Peyer's patch (tissue), 4 donors: ENCODE measurements around the gene LMTK2. TPM values are rescaled to one million over a fixed set of nuclear protein-coding genes. Genes with fewer than 3 reads are reported as not detected.

ENCODE experiments used
- DNase-seq, 3 donors: peaks; one replicate each; pipeline ENCODE4 v3.0.0-alpha.2; 2017 to 2019
- H3K27ac ChIP-seq, 4 donors: fragments of 200-600 bp; sonication (generic); one replicate each; pipeline ENCODE4 v1.5.1; 2016 to 2019
- H3K27me3 ChIP-seq, 2 donors: fragments of 200-600 bp; sonication (generic); one replicate each; pipeline ENCODE4 v1.5.1; 2019
- H3K36me3 ChIP-seq, 3 donors: fragments of 200-600 bp; sonication (generic); one replicate each; pipeline ENCODE4 v1.5.1; 2016 to 2019
- H3K4me1 ChIP-seq, 4 donors: fragments of 200-600 bp; sonication (generic); one replicate each; pipeline ENCODE4 v1.5.1; 2016 to 2019
- H3K4me3 ChIP-seq, 4 donors: fragments of 200-600 bp; sonication (generic); 1 replicate in 3 of 4; 2 replicates in 1 of 4; pipeline ENCODE4 v1.5.1; 2016 to 2019; ENCODE audit warnings: mild to moderate bottlenecking in 1 of 4
- H3K9me3 ChIP-seq, 4 donors: fragments of 200-600 bp; sonication (generic); one replicate each; pipeline ENCODE4 v1.5.1; 2016 to 2019; ENCODE audit warnings: mild to moderate bottlenecking in 1 of 4
- POLR2A ChIP-seq, 2 donors: fragments of 450-650 bp; IDR thresholded peaks; one replicate each; pipeline ENCODE4 v1.5.1; 2017; ENCODE audit warnings: antibody characterized with exemption in 2 of 2, mild to moderate bottlenecking in 2 of 2, moderate library complexity in 2 of 2
- total RNA-seq, 4 donors: library from RNA; depleted of rRNA; stranded (reverse); fragments of >200 nt; gene quantifications; one replicate each; pipeline ENCODE4 v1.1.0, GENCODE V29; 2016
- TF ChIP-seq, protein P1 (sequence below), 6 experiments: fragments of 450-650 bp in 4 of 6; fragments of 200-600 bp in 2 of 6; sonication (generic) in 1 of 6; IDR thresholded peaks; one replicate each; pipeline ENCODE4 v1.5.1; 2017 to 2019; ENCODE audit warnings: antibody characterized with exemption in 6 of 6, mild to moderate bottlenecking in 3 of 6, moderate library complexity in 1 of 6

The LMTK2 gene
- total RNA-seq, 4 donors from 2014 or later = 23.1 to 54.0 (median 51.4) TPM

- TF ChIP-seq, protein P1, sequence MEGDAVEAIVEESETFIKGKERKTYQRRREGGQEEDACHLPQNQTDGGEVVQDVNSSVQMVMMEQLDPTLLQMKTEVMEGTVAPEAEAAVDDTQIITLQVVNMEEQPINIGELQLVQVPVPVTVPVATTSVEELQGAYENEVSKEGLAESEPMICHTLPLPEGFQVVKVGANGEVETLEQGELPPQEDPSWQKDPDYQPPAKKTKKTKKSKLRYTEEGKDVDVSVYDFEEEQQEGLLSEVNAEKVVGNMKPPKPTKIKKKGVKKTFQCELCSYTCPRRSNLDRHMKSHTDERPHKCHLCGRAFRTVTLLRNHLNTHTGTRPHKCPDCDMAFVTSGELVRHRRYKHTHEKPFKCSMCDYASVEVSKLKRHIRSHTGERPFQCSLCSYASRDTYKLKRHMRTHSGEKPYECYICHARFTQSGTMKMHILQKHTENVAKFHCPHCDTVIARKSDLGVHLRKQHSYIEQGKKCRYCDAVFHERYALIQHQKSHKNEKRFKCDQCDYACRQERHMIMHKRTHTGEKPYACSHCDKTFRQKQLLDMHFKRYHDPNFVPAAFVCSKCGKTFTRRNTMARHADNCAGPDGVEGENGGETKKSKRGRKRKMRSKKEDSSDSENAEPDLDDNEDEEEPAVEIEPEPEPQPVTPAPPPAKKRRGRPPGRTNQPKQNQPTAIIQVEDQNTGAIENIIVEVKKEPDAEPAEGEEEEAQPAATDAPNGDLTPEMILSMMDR (IDR thresholded peaks at IDR 0.05) = no peak
- no peak for TF ChIP-seq POLR2A (IDR thresholded peaks at IDR 0.05)
- Histone ChIP-seq H3K4me3 (no peak overlapping the region), H3K9me3 (no peaks in the 10 kb centered on the region), H3K36me3 (peaks cover 0 to 60% (median 0%) of the 10 kb centered on the region in 3 donors), H3K27me3 (no peaks in the 10 kb centered on the region), H3K4me1 (no peaks in the 10 kb centered on the region), H3K27ac (no peak overlapping the region)
- no peak for DNase-seq
Observed at GRCh38 chr7:98151884-98152283, 45.2 kb downstream of the LMTK2 start.

- no peaks in the 10 kb centered on the region for H3K27me3 ChIP-seq
- TF ChIP-seq, protein P1 (IDR thresholded peaks at IDR 0.05) = no peak
- no peak for TF ChIP-seq POLR2A (IDR thresholded peaks at IDR 0.05)
- peaks cover 0 to 67% (median 0%) of the 10 kb centered on the region in 3 donors for H3K36me3 ChIP-seq
- H3K4me3 ChIP-seq = no peak overlapping the region
- no peak overlapping the region for H3K27ac ChIP-seq
- H3K9me3 ChIP-seq = no peaks in the 10 kb centered on the region
- H3K4me1 ChIP-seq = no peaks in the 10 kb centered on the region
- no peak for DNase-seq
Observed at GRCh38 chr7:98156700-98157099, 50.0 kb downstream of the LMTK2 start.

GRCh38 chr7:98157761-98158160 lies 51.1 kb downstream of the LMTK2 start:
- Histone ChIP-seq H3K4me3 (no peak overlapping the region), H3K4me1 (no peaks in the 10 kb centered on the region), H3K9me3 (no peaks in the 10 kb centered on the region), H3K36me3 (peaks cover 0 to 56% (median 0%) of the 10 kb centered on the region in 3 donors), H3K27ac (no peak overlapping the region), H3K27me3 (no peaks in the 10 kb centered on the region)
- TF ChIP-seq, protein P1 (IDR thresholded peaks at IDR 0.05) = no peak
- no peak for TF ChIP-seq POLR2A (IDR thresholded peaks at IDR 0.05)
- DNase-seq = no peak

DNA sequence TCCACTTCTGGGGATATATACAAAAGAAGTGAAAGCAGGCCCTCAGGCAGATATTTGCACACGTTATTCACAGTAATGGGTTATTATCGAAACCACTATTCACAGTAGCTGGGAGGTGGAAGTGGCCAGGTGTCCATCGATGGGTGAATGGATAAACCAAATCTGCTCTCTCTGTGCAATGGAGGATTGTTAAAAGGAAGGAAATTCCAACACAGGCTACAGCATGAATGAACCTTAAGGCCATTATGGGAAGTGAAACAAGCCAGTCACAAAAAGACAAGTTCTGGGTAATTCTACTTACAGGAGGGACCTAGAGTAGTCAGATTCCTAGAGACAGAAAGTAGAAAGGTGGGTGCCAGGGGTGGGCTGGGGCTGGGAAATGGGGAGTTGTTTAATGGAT lies 56.1 kb downstream of the LMTK2 start:
- Histone ChIP-seq H3K36me3 (peaks cover 0 to 14% (median 0%) of the 10 kb centered on the region in 3 donors), H3K4me3 (no peak overlapping the region), H3K27me3 (no peaks in the 10 kb centered on the region), H3K9me3 (no peaks in the 10 kb centered on the region), H3K27ac (peak overlapping the region in 1 of 4 donors; percentile 83), H3K4me1 (peaks cover 0 to 5% (median 0%) of the 10 kb centered on the region in 4 donors)
- no peak for DNase-seq
- TF ChIP-seq POLR2A (IDR thresholded peaks at IDR 0.05) = no peak

- no peaks in the 10 kb centered on the region for H3K27me3 ChIP-seq
- H3K4me1 ChIP-seq = peaks cover 0 to 5% (median 0%) of the 10 kb centered on the region in 4 donors
- TF ChIP-seq, protein P1 (IDR thresholded peaks at IDR 0.05) = no peak
- no peak overlapping the region for H3K4me3 ChIP-seq
- peaks cover 0 to 13% (median 0%) of the 10 kb centered on the region in 3 donors for H3K36me3 ChIP-seq
- no peak for DNase-seq
- H3K9me3 ChIP-seq = no peaks in the 10 kb centered on the region
- peak overlapping the region in 2 of 4 donors; percentile 51 to 83 for H3K27ac ChIP-seq
Observed at GRCh38 chr7:98163269-98163668, 56.6 kb downstream of the LMTK2 start.

GRCh38 chr7:98163704-98164494 lies 57.2 kb downstream of the LMTK2 start:
- peak in 2 of 3 donors; percentile 63 to 84 for DNase-seq
- peak overlapping the region in 2 of 4 donors; percentile 51 to 83 for H3K27ac ChIP-seq

More at GRCh38 chr7:98163704-98164494, 57.2 kb downstream of the LMTK2 start:
- TF ChIP-seq, protein P1 (IDR thresholded peaks at IDR 0.05) = no peak
- no peak for TF ChIP-seq POLR2A (IDR thresholded peaks at IDR 0.05)
- Histone ChIP-seq H3K4me3 (no peak overlapping the region), H3K9me3 (no peaks in the 10 kb centered on the region), H3K4me1 (peaks cover 0 to 5% (median 0%) of the 10 kb centered on the region in 4 donors), H3K36me3 (peaks cover 0 to 13% (median 0%) of the 10 kb centered on the region in 3 donors), H3K27me3 (no peaks in the 10 kb centered on the region)
